ENCODE measurements around the gene TRO. TPM values are rescaled to one million over a fixed set of nuclear protein-coding genes. Genes with fewer than 3 reads are reported as not detected.

Gene TRO
- total and polyA plus RNA-seq, 8 donors, result 6.0 to 107 (median 10.0) TPM

DNA sequence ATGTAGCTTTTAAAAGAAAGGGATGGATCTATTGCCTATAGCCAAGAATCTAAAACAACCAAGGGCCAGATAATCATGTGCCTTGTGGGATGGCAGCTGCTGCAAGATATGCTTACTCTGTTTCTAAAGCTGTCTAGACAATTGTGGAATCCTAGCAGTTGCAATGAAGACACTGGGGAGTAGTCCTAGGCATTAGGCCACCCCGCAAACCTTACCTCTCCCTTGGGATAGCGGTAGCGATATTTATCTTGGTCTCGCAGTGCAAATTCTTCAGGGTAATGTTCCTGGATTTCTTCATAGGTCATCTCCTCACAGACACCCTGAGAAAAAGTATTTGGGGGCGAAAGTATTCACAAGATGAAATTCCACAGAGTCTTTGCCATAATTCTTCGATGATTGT lies 24.6 kb downstream of the TRO start:
- H3K36me3 ChIP-seq, result no peaks in the 10 kb centered on the region
- no peaks in the 10 kb centered on the region for H3K27me3 ChIP-seq
- no peak overlapping the region for H3K27ac ChIP-seq
- H3K4me1 ChIP-seq, result no peaks in the 10 kb centered on the region
- 80 to 84% methylated on average over 6 of the region's 6 CpGs for WGBS, 2 donors
- no peak for ATAC-seq
- intact Hi-C loops (cut with DNase I), result no loop called here
- FAIRE-seq, result no peak
- H3K9me3 ChIP-seq, result no peaks in the 10 kb centered on the region
- TF ChIP-seq, protein P1, sequence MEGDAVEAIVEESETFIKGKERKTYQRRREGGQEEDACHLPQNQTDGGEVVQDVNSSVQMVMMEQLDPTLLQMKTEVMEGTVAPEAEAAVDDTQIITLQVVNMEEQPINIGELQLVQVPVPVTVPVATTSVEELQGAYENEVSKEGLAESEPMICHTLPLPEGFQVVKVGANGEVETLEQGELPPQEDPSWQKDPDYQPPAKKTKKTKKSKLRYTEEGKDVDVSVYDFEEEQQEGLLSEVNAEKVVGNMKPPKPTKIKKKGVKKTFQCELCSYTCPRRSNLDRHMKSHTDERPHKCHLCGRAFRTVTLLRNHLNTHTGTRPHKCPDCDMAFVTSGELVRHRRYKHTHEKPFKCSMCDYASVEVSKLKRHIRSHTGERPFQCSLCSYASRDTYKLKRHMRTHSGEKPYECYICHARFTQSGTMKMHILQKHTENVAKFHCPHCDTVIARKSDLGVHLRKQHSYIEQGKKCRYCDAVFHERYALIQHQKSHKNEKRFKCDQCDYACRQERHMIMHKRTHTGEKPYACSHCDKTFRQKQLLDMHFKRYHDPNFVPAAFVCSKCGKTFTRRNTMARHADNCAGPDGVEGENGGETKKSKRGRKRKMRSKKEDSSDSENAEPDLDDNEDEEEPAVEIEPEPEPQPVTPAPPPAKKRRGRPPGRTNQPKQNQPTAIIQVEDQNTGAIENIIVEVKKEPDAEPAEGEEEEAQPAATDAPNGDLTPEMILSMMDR (IDR thresholded peaks at IDR 0.05), result no peak
- no peak overlapping the region for H3K4me3 ChIP-seq
- no peak for DNase-seq

DNA sequence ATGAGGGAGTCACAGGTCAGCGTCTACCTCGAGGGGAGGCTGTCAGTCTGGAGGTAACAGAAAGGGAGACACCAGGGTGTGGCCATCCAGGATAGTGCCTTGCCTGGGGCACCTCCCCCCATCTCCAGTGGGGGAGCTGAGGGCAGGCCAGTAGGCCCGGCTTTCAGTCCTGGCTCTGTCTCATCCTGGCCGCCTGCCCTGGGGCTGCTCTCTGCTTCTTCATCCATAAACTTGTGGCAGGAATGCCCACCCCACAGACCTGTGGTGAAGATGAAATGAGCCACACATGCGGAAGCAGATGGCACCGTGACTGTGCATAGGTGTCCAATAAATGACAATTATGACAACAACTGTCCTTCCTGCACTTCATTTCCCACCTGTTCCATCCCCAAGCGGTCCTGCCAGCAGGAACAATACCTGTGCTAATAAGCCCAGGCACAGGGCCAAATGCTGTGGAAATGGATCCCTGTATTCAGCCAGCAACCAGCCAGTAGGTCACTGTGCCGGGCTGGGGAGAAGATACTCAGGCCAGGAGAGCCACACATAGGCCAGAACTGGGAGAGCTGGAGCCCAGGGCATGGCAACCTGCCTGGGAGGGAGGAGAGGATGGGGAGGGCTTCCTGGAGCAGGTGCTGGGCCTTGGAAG lies 30.2 kb downstream of the TRO start:
- intact Hi-C loops (cut with DNase I), result no loop called here
- H3K4me1 ChIP-seq, result no peaks in the 10 kb centered on the region
- no peak overlapping the region for H3K27ac ChIP-seq
- FAIRE-seq (no peak), DNase-seq (peak in 3 of 6 donors; percentile 5 to 40 (median 40)), ATAC-seq (peak in 2 of 4 donors; percentile 60 to 61)
- H3K36me3 ChIP-seq, result no peaks in the 10 kb centered on the region
- WGBS, 2 donors, result 65 to 66% methylated on average over 8 of the region's 8 CpGs
- TF ChIP-seq, protein P1 (IDR thresholded peaks at IDR 0.05), result no peak
- no peaks in the 10 kb centered on the region for H3K9me3 ChIP-seq
- no peaks in the 10 kb centered on the region for H3K27me3 ChIP-seq
- H3K4me3 ChIP-seq, result no peak overlapping the region

DNA sequence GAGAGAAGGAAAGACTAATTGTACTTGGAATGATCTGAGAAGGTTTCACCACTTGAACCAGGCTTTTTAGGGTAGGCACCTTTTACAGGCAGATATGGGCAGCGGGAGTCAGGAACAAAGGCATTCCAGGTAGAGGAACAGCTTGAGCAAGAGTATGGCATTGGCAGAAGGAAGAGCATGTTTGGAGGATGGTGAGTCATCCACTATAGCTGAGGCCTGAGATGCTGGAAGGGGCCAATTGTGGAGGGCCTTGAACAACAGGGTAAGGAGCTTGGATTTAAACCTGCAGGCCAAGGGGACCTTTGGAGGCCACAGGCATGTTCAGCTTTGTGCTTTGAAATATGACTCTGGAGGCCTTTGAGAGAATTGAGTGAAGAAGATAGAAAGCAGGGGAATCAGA lies 41.1 kb downstream of the TRO start:
- no peak for DNase-seq
- FAIRE-seq, result no peak
- Histone ChIP-seq H3K4me3 (no peak overlapping the region), H3K4me1 (no peaks in the 10 kb centered on the region), H3K36me3 (no peaks in the 10 kb centered on the region), H3K27ac (no peak overlapping the region), H3K9me3 (no peaks in the 10 kb centered on the region), H3K27me3 (peaks cover 0 to 6% (median 0%) of the 10 kb centered on the region in 4 donors)
- no peak for ATAC-seq
- intact Hi-C loops (cut with DNase I), result no loop called here
- WGBS, 2 donors, result 84 to 95% methylated on average over 1 of the region's 1 CpG
- TF ChIP-seq, protein P1 (IDR thresholded peaks at IDR 0.05), result no peak

DNA sequence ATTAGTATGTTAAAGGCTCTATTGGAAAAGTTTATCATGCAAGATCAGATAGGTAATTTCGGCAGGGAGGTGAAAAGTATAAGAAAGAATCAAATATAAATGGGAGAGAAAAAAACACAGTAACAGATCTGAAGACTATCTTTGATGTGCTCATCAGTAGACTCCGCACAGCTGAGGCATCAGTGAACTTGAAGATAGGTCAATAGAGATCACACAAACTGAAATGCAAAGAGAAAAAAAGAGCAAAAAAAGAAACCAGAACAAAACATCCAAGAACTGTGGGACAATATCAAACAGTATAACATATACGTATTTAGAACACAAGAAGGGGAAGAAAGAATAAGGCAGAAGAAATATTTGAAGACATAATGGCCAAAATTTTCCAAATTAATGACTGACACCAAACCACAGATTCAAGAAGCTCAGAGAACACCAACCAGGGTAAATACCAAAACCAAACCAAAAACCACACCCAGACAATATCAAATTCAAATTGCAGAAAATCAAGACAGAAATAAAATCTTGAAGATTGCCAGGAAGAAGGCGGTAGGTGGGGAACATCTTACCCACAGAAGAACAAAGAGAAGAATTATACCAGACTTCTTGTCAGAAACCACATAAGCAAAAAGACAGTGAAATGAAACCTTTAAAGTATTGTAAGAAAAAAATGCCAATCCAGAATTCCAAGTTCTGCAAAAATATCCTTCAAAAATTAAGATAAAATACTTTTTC lies 44.3 kb downstream of the TRO start:
- intact Hi-C loops (cut with DNase I), result no loop called here
- 55 to 63% methylated on average over 4 of the region's 4 CpGs for WGBS, 2 donors
- no peaks in the 10 kb centered on the region for H3K9me3 ChIP-seq
- TF ChIP-seq, protein P1 (IDR thresholded peaks at IDR 0.05), result no peak
- H3K4me1 ChIP-seq, result no peaks in the 10 kb centered on the region
- H3K4me3 ChIP-seq, result no peak overlapping the region
- H3K36me3 ChIP-seq, result no peaks in the 10 kb centered on the region
- H3K27ac ChIP-seq, result no peak overlapping the region
- no peaks in the 10 kb centered on the region for H3K27me3 ChIP-seq
- ATAC-seq, result no peak
- peak; percentile 29 for FAIRE-seq
- DNase-seq, result no peak

DNA sequence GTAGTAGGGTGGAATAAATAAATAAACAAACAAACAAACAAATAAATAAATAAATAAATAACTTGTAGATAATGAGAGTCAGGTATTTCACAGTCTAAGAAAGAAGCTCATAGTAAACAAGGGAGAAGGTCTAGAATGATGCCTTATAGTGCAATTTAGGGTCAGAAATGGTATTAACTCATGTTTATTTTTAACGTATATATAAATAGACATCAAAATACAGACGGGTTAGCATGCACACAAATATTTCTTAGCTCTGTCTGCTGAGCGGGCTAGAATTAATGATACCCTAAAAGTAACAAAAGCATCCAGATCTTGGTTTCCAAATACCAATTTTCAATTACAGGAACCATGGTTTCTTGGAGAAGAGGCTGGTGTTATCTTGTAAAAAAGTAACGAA lies 56.8 kb downstream of the TRO start:
- Histone ChIP-seq H3K4me3 (no peak overlapping the region), H3K36me3 (no peaks in the 10 kb centered on the region), H3K4me1 (peaks cover 0 to 4% (median 0%) of the 10 kb centered on the region in 3 donors), H3K9me3 (no peaks in the 10 kb centered on the region), H3K27me3 (peaks cover 0 to 5% (median 2%) of the 10 kb centered on the region in 4 donors), H3K27ac (no peak overlapping the region)
- DNase-seq, result no peak
- ATAC-seq, result no peak
- intact Hi-C loops (cut with DNase I), result no loop called here
- TF ChIP-seq, protein P1 (IDR thresholded peaks at IDR 0.05), result no peak
- WGBS, 2 donors, result 53 to 75% methylated on average over 4 of the region's 4 CpGs
- FAIRE-seq, result no peak

Data from pancreas (tissue), 10 donors.